H1 (cell line): Measurements from ENCODE around the gene FBXO30. TPM values are rescaled to one million over a fixed set of nuclear protein-coding genes. Genes with fewer than 3 reads are reported as not detected.

Source experiments
- CTCF ChIA-PET: fragments of 300-600 bp; sonication (Branson Sonifier 250); formaldehyde crosslinking; loops from one replicate; lab custom pipeline; 2021; ENCODE audit not compliant: partially characterized antibody; lab: Charles Lee
- POLR2A ChIA-PET: fragments of 300-600 bp; sonication (Branson Sonifier 250); formaldehyde crosslinking; loops from one replicate; lab custom pipeline; 2021; ENCODE audit warnings: inconsistent platforms; ENCODE audit not compliant: partially characterized antibody; lab: Charles Lee
- DNase-seq, 2 experiments: peaks; one replicate each; pipeline versions ENCODE4 v3.0.0 to v3.0.0-alpha.2; 2010 to 2022; ENCODE audit warnings: low spot score in 2 of 2, low read depth in 1 of 2, mixed read lengths in 1 of 2
- FAIRE-seq: peaks from 2 replicates; lab custom pipeline; 2011; peaks lifted over from hg19 to GRCh38; lab: Jason Lieb, UNC
- H2AFZ ChIP-seq: 2 replicates; pipeline ENCODE4 v1.8.1; 2012; ENCODE audit warnings: low read length, inconsistent platforms
- H2AK5ac ChIP-seq: 2 replicates; pipeline ENCODE4 v1.6.1; 2013; ENCODE audit warnings: low read depth, low read length
- H2BK120ac ChIP-seq: replicated peaks from 2 replicates; pipeline ENCODE3; 2013; ENCODE audit warnings: low read depth, low read length, inconsistent platforms
- H2BK12ac ChIP-seq: 2 replicates; pipeline ENCODE4 v1.6.1; 2013; ENCODE audit warnings: low read depth, low read length
- H2BK15ac ChIP-seq: 2 replicates; pipeline ENCODE4 v1.6.1; 2013; ENCODE audit warnings: low read length
- H2BK20ac ChIP-seq: 2 replicates; pipeline ENCODE4 v1.6.1; 2013; ENCODE audit warnings: low read length
- H2BK5ac ChIP-seq: 2 replicates; pipeline ENCODE4 v1.6.1; 2013; ENCODE audit warnings: low read depth, low read length
- H3K14ac ChIP-seq: 2 replicates; pipeline ENCODE4 v1.6.1; 2013; ENCODE audit warnings: inconsistent platforms; ENCODE audit not compliant: insufficient read length
- H3K18ac ChIP-seq: 2 replicates; pipeline ENCODE4 v1.6.1; 2013; ENCODE audit warnings: low read length; ENCODE audit errors: extremely low read depth
- H3K23ac ChIP-seq: 2 replicates; pipeline ENCODE4 v1.6.1; 2013; ENCODE audit warnings: inconsistent platforms; ENCODE audit not compliant: insufficient read length
- H3K23me2 ChIP-seq: 2 replicates; pipeline ENCODE4 v1.6.1; 2013; ENCODE audit warnings: low read depth, low read length
- H3K27ac ChIP-seq: 2 replicates; pipeline ENCODE4 v1.6.1; 2011; ENCODE audit warnings: low read depth, low read length, inconsistent platforms
- H3K27me3 ChIP-seq, 4 experiments: replicated peaks in 1 of 4; 1 replicate in 1 of 4; 2 replicates in 3 of 4; pipeline versions ENCODE4 v1.6.1 to v1.8.1; 2011 to 2013; ENCODE audit warnings: low read length in 3 of 4, mild to moderate bottlenecking in 3 of 4, inconsistent platforms in 2 of 4, mixed read lengths in 2 of 4, moderate library complexity in 1 of 4; ENCODE audit not compliant: control insufficient read depth in 3 of 4, insufficient read depth in 3 of 4; ENCODE audit errors: extremely low read depth in 1 of 4
- H3K36me3 ChIP-seq, 4 experiments: 2 replicates each; pipeline versions ENCODE4 v1.6.1 to v1.8.1; 2011 to 2013; ENCODE audit warnings: mild to moderate bottlenecking in 4 of 4, low read length in 3 of 4, moderate library complexity in 2 of 4, control low read depth in 1 of 4, inconsistent platforms in 1 of 4; ENCODE audit not compliant: insufficient read depth in 4 of 4, control insufficient read depth in 2 of 4
- H3K4ac ChIP-seq: replicated peaks from 2 replicates; pipeline ENCODE3; 2013; ENCODE audit warnings: low read length, low read depth, mixed read lengths, inconsistent platforms; ENCODE audit not compliant: insufficient read length
- H3K4me1 ChIP-seq, 4 experiments: replicated peaks in 1 of 4; 1 replicate in 1 of 4; 2 replicates in 3 of 4; pipeline versions ENCODE4 v1.6.1 to v1.8.1; 2011 to 2013; ENCODE audit warnings: low read length in 3 of 4, inconsistent platforms in 2 of 4, mixed read lengths in 1 of 4; ENCODE audit not compliant: insufficient read depth in 4 of 4, control insufficient read depth in 3 of 4
- H3K4me2 ChIP-seq, 2 experiments: 2 replicates each; pipeline versions ENCODE4 v1.6.1 to v1.8.1; 2011 to 2013; ENCODE audit warnings: low read depth in 2 of 2, low read length in 2 of 2, control low read depth in 1 of 2, inconsistent platforms in 1 of 2, mild to moderate bottlenecking in 1 of 2; ENCODE audit not compliant: insufficient read depth in 1 of 2
- H3K4me3 ChIP-seq, 4 experiments: fragments of 200-600, 300-600 bp in 1 of 4; sonication (generic), shearing (Covaris generic), sonication (Bioruptor Twin) in 1 of 4; 2 replicates each; pipeline versions ENCODE4 v1.5.1 to v1.8.1; 2011 to 2016; ENCODE audit warnings: low read length in 4 of 4, low read depth in 3 of 4, control low read depth in 2 of 4, inconsistent platforms in 2 of 4, mild to moderate bottlenecking in 2 of 4, mixed read lengths in 1 of 4, moderate library complexity in 1 of 4; ENCODE audit not compliant: insufficient read depth in 2 of 4; ENCODE audit errors: extremely low read depth in 1 of 4
- H3K56ac ChIP-seq: replicated peaks from 2 replicates; pipeline ENCODE3; 2013; ENCODE audit warnings: low read depth, mild to moderate bottlenecking, mixed read lengths, low read length, inconsistent platforms; ENCODE audit not compliant: insufficient read length
- H3K79me1 ChIP-seq: 2 replicates; pipeline ENCODE4 v1.6.1; 2013; ENCODE audit warnings: low read depth, low read length, control low read depth
- H3K79me2 ChIP-seq, 2 experiments: 2 replicates each; pipeline versions ENCODE4 v1.6.1 to v1.8.1; 2012 to 2013; ENCODE audit warnings: low read length in 2 of 2, mild to moderate bottlenecking in 2 of 2, inconsistent platforms in 1 of 2; ENCODE audit not compliant: insufficient read depth in 2 of 2, control insufficient read depth in 1 of 2
- H3K9ac ChIP-seq, 4 experiments: replicated peaks in 1 of 4; 1 replicate in 1 of 4; 2 replicates in 3 of 4; pipeline versions ENCODE4 v1.6.1 to v1.8.1; 2011 to 2013; ENCODE audit warnings: low read depth in 3 of 4, low read length in 3 of 4, control low read depth in 2 of 4, mild to moderate bottlenecking in 2 of 4, moderate library complexity in 2 of 4, inconsistent platforms in 1 of 4; ENCODE audit errors: extremely low read depth in 1 of 4
- H3K9me3 ChIP-seq, 2 experiments: 2 replicates each; pipeline versions ENCODE4 v1.6.1 to v1.8.1; 2012 to 2013; ENCODE audit warnings: mild to moderate bottlenecking in 2 of 2, moderate library complexity in 2 of 2, control low read depth in 1 of 2, inconsistent platforms in 1 of 2, low read depth in 1 of 2, low read length in 1 of 2, mixed read lengths in 1 of 2; ENCODE audit not compliant: insufficient read depth in 2 of 2
- H4K20me1 ChIP-seq, 2 experiments: replicated peaks in 1 of 2; 2 replicates each; pipeline versions ENCODE3 to v1.8.1; 2011 to 2013; ENCODE audit warnings: inconsistent platforms in 2 of 2, low read length in 2 of 2, mild to moderate bottlenecking in 1 of 2; ENCODE audit not compliant: insufficient read depth in 2 of 2, control insufficient read depth in 1 of 2
- H4K5ac ChIP-seq: 2 replicates; pipeline ENCODE4 v1.6.1; 2013; ENCODE audit warnings: low read length, low read depth, mixed read lengths, inconsistent platforms; ENCODE audit not compliant: insufficient read length
- H4K8ac ChIP-seq: 2 replicates; pipeline ENCODE4 v1.8.0; 2013; ENCODE audit warnings: mild to moderate bottlenecking, moderate library complexity, low read length, inconsistent platforms; ENCODE audit not compliant: insufficient read depth; ENCODE audit errors: extremely low read depth
- H4K91ac ChIP-seq: replicated peaks from 2 replicates; pipeline ENCODE3; 2013; ENCODE audit warnings: low read length, mixed read lengths, inconsistent platforms; ENCODE audit not compliant: insufficient read length
- GABPA ChIP-seq: IDR thresholded peaks from 2 replicates; pipeline ENCODE4 v1.6.1; 2011; ENCODE audit warnings: mild to moderate bottlenecking, low read length, moderate library complexity, borderline replicate concordance; ENCODE audit not compliant: insufficient read depth
- JUND ChIP-seq: IDR thresholded peaks from 2 replicates; pipeline ENCODE4 v1.6.1; 2011; ENCODE audit warnings: mild to moderate bottlenecking, improper control_type of control experiment, low read length
- NANOG ChIP-seq: IDR thresholded peaks from 2 replicates; pipeline ENCODE4 v1.6.1; 2011; ENCODE audit warnings: low read length, low read depth, mild to moderate bottlenecking, inconsistent platforms; ENCODE audit not compliant: insufficient read depth, poor library complexity, severe bottlenecking
- RFX5 ChIP-seq: IDR thresholded peaks from 2 replicates; pipeline ENCODE4 v1.6.1; 2011; ENCODE audit warnings: low read depth, low read length, improper control_type of control experiment, borderline replicate concordance
- SP1 ChIP-seq: IDR thresholded peaks from 2 replicates; pipeline ENCODE4 v1.6.1; 2011; ENCODE audit warnings: low read depth, low read length
- WGBS, 2 experiments: shearing (Covaris generic) in 1 of 2; methylation state at CpG; one replicate each; pipeline versions ENCODE4 v1.1.6 to v1.1.7; 2013 to 2015; ENCODE audit warnings: low lambda C conversion rate in 2 of 2, mixed read lengths in 2 of 2, inconsistent platforms in 1 of 2, low coverage in 1 of 2, missing lambda C conversion rate in 1 of 2; ENCODE audit not compliant: insufficient replicate concordance in 2 of 2, insufficient coverage in 1 of 2, insufficient read length in 1 of 2; ENCODE audit errors: extremely low coverage in 1 of 2, missing lambda C conversion rate in 1 of 2; 5-methylcytosine and 5-hydroxymethylcytosine counted together
- polyA plus RNA-seq, 7 experiments: library from polyadenylated mRNA; depleted of rRNA in 3 of 7; stranded (reverse) in 5 of 7; unstranded in 2 of 7; fragments of >200 nt in 5 of 7; fragments of 200-250 nt in 2 of 7; gene quantifications; 1 replicate in 5 of 7; 2 replicates in 1 of 7; 4 replicates in 1 of 7; pipeline versions ENCODE4 v1.2.1 to v1.2.3, GENCODE V29; 2011 to 2013; ENCODE audit warnings: missing spikeins in 2 of 7, mixed read lengths in 2 of 7
- total RNA-seq: library from RNA; stranded (reverse); fragmentation: NEBNext Ultra II Directional; extraction: Animal tissue kit (Norgen Biotek cat#: 25700); gene quantifications from 2 replicates; pipeline ENCODE4 v1.2.1, GENCODE V29; 2021

The FBXO30 gene
- total and polyA plus RNA-seq, 2 of the 8 experiments (the other 6 are each of a cell fraction or from before 2014, with no cell fraction given): 3.9 to 18.3 TPM

DNA sequence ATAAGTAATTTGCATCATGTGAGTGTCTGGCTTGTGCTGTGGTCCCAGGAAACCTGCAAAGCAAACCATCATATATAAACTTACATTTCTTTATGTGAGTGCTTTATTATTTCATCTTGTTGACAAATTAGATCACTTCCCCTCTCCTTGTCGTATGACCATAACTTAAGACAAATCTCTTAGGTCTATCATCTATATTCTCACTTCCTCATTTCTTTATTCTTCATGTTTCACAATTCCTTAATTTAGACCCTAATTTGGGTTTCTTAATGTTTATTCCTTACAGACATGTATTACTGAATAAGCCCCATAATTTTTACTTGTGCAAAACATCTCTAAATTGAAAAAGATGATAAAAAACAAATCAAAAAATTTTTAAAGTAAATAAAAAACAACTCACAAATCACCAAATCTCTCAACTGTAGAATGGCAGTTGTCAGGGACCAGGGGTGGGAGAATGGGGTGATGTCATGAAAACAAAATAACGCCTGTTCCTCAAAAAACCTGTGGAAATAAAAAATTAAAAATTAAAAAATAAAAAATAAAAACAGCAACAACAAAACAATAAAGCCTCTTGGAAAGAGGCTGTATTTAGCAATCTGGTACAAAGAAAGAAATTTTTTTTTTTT is 49.5 kb upstream of the FBXO30 start:
- H2BK120ac ChIP-seq: no peak overlapping the region
- H3K4ac ChIP-seq: no peak overlapping the region
- no peak overlapping the region for H2BK20ac ChIP-seq
- no peak overlapping the region for H3K4me2 ChIP-seq
- no peaks in the 10 kb centered on the region for H3K4me1 ChIP-seq
- ChIA-PET POLR2A (no interaction called here), CTCF (interaction anchor here (1.1 kb wide), 1 partner anchor 163 kb away, joined by 3 read pairs; no protein-coding TSS in a partner anchor)
- no peaks in the 10 kb centered on the region for H3K27me3 ChIP-seq
- no peaks in the 10 kb centered on the region; the same call in 1 of the 2 replicates for H3K23me2 ChIP-seq
- peaks cover 0 to 1% of the 10 kb centered on the region in 2 experiments for H4K20me1 ChIP-seq
- H3K4me3 ChIP-seq: no peak overlapping the region
- no peak overlapping the region for H2BK15ac ChIP-seq
- no peak for DNase-seq
- no peak overlapping the region for H2AFZ ChIP-seq
- WGBS, 2 experiments: 92% methylated on average over 2 of the region's 2 CpGs; no CpG with 5 or more reads in 1 of the 2 experiments
- H3K79me1 ChIP-seq: no peaks in the 10 kb centered on the region
- H4K5ac ChIP-seq: no peak overlapping the region
- H3K14ac ChIP-seq: no peak overlapping the region
- no peak overlapping the region for H4K8ac ChIP-seq
- H2AK5ac ChIP-seq: no peak overlapping the region
- no peaks in the 10 kb centered on the region for H3K79me2 ChIP-seq
- H3K56ac ChIP-seq: no peak overlapping the region
- H3K23ac ChIP-seq: no peak overlapping the region
- H4K91ac ChIP-seq: no peak overlapping the region
- H2BK12ac ChIP-seq: no peak overlapping the region
- no peaks in the 10 kb centered on the region for H3K36me3 ChIP-seq
- H2BK5ac ChIP-seq: no peak overlapping the region
- H3K27ac ChIP-seq: no peak overlapping the region
- no peak overlapping the region for H3K18ac ChIP-seq
- no peak for FAIRE-seq
- no peaks in the 10 kb centered on the region for H3K9me3 ChIP-seq
- no peak overlapping the region for H3K9ac ChIP-seq
- TF ChIP-seq JUND: no peak
- no peak for TF ChIP-seq GABPA
- no peak for TF ChIP-seq NANOG
- TF ChIP-seq SP1: no peak
- TF ChIP-seq RFX5: no peak
